ENCODE data around the gene POR. TPM values are rescaled to one million over a fixed set of nuclear protein-coding genes. Genes with fewer than 3 reads are reported as not detected.

Gene POR
- total RNA-seq, 1 experiment from 2014 or later, result 151 TPM

GRCh38 chr7:75998038-75998437, 83.1 kb downstream of the POR start:
- H3K27ac Mint-ChIP-seq, result no peak overlapping the region
- no peaks in the 10 kb centered on the region for H3K27me3 Mint-ChIP-seq (ENCODE audit: low read depth)
- ChIA-PET CTCF (no interaction called here), POLR2A (no interaction called here)
- no peak for DNase-seq (ENCODE audit: low spot score)
- peaks cover 4% of the 10 kb centered on the region; the same call in 1 of the 2 replicates for H3K36me3 Mint-ChIP-seq
- no peak for TF ChIP-seq FOXP4 (CRISPR knock-in tag; IDR thresholded peaks at IDR 0.05)
- TF ChIP-seq ATF2 (CRISPR knock-in tag; IDR thresholded peaks at IDR 0.05; ENCODE audit: borderline replicate concordance, low read depth), result no peak
- no peak for ATAC-seq
- no peak overlapping the region for H3K4me3 Mint-ChIP-seq
- H3K4me1 Mint-ChIP-seq, result peaks cover 7% of the 10 kb centered on the region
- H3K9me3 Mint-ChIP-seq, result no peaks in the 10 kb centered on the region

GRCh38 chr7:76000566-76000965, 85.6 kb downstream of the POR start:
- TF ChIP-seq ZBTB43 (CRISPR knock-in tag; IDR thresholded peaks at IDR 0.05), result no peak
- TF ChIP-seq ZBTB21 (CRISPR knock-in tag; IDR thresholded peaks at IDR 0.05; ENCODE audit: borderline replicate concordance), result no peak
- no peak for TF ChIP-seq PREB (CRISPR knock-in tag; IDR thresholded peaks at IDR 0.05; ENCODE audit: borderline replicate concordance)
- no peak for TF ChIP-seq ATF6 (CRISPR knock-in tag; IDR thresholded peaks at IDR 0.05)
- TF ChIP-seq ZNF532 (CRISPR knock-in tag; IDR thresholded peaks at IDR 0.05; ENCODE audit: borderline replicate concordance), result no peak
- TF ChIP-seq E2F1 (CRISPR knock-in tag; IDR thresholded peaks at IDR 0.05), result no peak
- TF ChIP-seq ATF2 (CRISPR knock-in tag; IDR thresholded peaks at IDR 0.05; ENCODE audit: borderline replicate concordance, low read depth), result no peak
- no peak for TF ChIP-seq ZNF317 (CRISPR knock-in tag; IDR thresholded peaks at IDR 0.05; ENCODE audit: borderline replicate concordance, low read depth)
- no peak for TF ChIP-seq ZNF512 (CRISPR knock-in tag; IDR thresholded peaks at IDR 0.05; ENCODE audit: borderline replicate concordance)
- no peak for TF ChIP-seq TEAD4 (CRISPR knock-in tag; IDR thresholded peaks at IDR 0.05)
- TF ChIP-seq FOXK1 (CRISPR knock-in tag; IDR thresholded peaks at IDR 0.05), result no peak
- no peak for TF ChIP-seq FOXP1 (CRISPR knock-in tag; IDR thresholded peaks at IDR 0.05; ENCODE audit: borderline replicate concordance)
- TF ChIP-seq ZSCAN18 (CRISPR knock-in tag; IDR thresholded peaks at IDR 0.05), result no peak
- Mint-ChIP-seq H3K27ac (no peak overlapping the region), H3K27me3 (ENCODE audit: low read depth) (no peaks in the 10 kb centered on the region), H3K4me3 (no peak overlapping the region), H3K4me1 (no peaks in the 10 kb centered on the region), H3K9me3 (no peaks in the 10 kb centered on the region), H3K36me3 (peaks cover 9% of the 10 kb centered on the region)
- ChIA-PET POLR2A (no interaction called here), CTCF (no interaction called here)
- ATAC-seq, result no peak
- DNase-seq (ENCODE audit: low spot score), result no peak

Measured in WTC11 (cell line).